HEK293 (cell line): ENCODE measurements around the gene NKX6-1.

Source experiments
- CTCF ChIA-PET: fragments of 350-600 bp; formaldehyde crosslinking; extraction: SDS; loops from one replicate; lab custom pipeline; 2021; ENCODE audit warnings: antibody characterized with exemption; lab: Yijun Ruan, JAX
- POLR2A ChIA-PET: fragments of 300-600 bp; formaldehyde crosslinking; extraction: SDS; loops from one replicate; lab custom pipeline; 2020; ENCODE audit warnings: antibody characterized with exemption, inconsistent platforms; lab: Yijun Ruan, JAX
- H3K27ac ChIP-seq: fragments of 200-500 bp; sonication (Bioruptor generic); 2 replicates; pipeline ENCODE4 v1.5.1; 2014; ENCODE audit warnings: low read depth, low read length, control low read depth, inconsistent platforms; ENCODE audit errors: extremely low read depth
- H3K36me3 ChIP-seq, 2 experiments: fragments of 200-500 bp in 1 of 2; sonication (Bioruptor generic) in 1 of 2; 1 replicate in 1 of 2; 2 replicates in 1 of 2; pipeline ENCODE4 v1.5.1; 2014 to 2017; ENCODE audit warnings: inconsistent platforms in 2 of 2, low read length in 2 of 2; ENCODE audit not compliant: control insufficient read depth in 2 of 2, insufficient read depth in 1 of 2
- H3K4me1 ChIP-seq: fragments of 200-500 bp; sonication (Bioruptor generic); 2 replicates; pipeline ENCODE4 v1.5.1; 2014; ENCODE audit warnings: mild to moderate bottlenecking, low read length, inconsistent platforms; ENCODE audit not compliant: control insufficient read depth, insufficient read depth
- H3K4me3 ChIP-seq: 2 replicates; pipeline ENCODE4 v1.5.1; 2011; ENCODE audit warnings: low read depth, mild to moderate bottlenecking, control low read depth, low read length, moderate library complexity
- H3K9me3 ChIP-seq: fragments of 200-500 bp; sonication (Bioruptor generic); 2 replicates; pipeline ENCODE4 v1.5.1; 2014; ENCODE audit warnings: low read depth, low read length, inconsistent platforms; ENCODE audit not compliant: control insufficient read depth, insufficient read depth
- EGR2 ChIP-seq: fragments of 450-650 bp; formaldehyde crosslinking; IDR thresholded peaks from 2 replicates; pipeline ENCODE4 v1.5.1; 2016; ENCODE audit warnings: low read depth, missing biosample characterization, missing genetic modification characterization
- FEZF1 ChIP-seq: fragments of 450-650 bp; formaldehyde crosslinking; IDR thresholded peaks from 2 replicates; pipeline ENCODE4 v1.5.1; 2016; ENCODE audit warnings: missing biosample characterization, missing genetic modification characterization
- KLF8 ChIP-seq: fragments of 450-650 bp; formaldehyde crosslinking; IDR thresholded peaks from 2 replicates; pipeline ENCODE4 v1.5.1; 2016; ENCODE audit warnings: missing biosample characterization, missing genetic modification characterization
- MZF1 ChIP-seq: fragments of 450-650 bp; formaldehyde crosslinking; IDR thresholded peaks from 2 replicates; pipeline ENCODE4 v1.5.1; 2017; ENCODE audit warnings: missing biosample characterization, missing genetic modification characterization, borderline replicate concordance
- ZNF132 ChIP-seq: fragments of 450-650 bp; formaldehyde crosslinking; IDR thresholded peaks from 2 replicates; pipeline ENCODE4 v1.5.1; 2017; ENCODE audit warnings: missing biosample characterization, missing genetic modification characterization, borderline replicate concordance
- ZNF184 ChIP-seq: fragments of 450-650 bp; IDR thresholded peaks from 2 replicates; pipeline ENCODE4 v1.5.1; 2018; ENCODE audit warnings: missing biosample characterization, mild to moderate bottlenecking, missing genetic modification characterization
- ZNF341 ChIP-seq: fragments of 450-650 bp; formaldehyde crosslinking; IDR thresholded peaks from 2 replicates; pipeline ENCODE4; 2016; ENCODE audit warnings: low read depth, missing biosample characterization, missing genetic modification characterization
- ZNF48 ChIP-seq: fragments of 450-650 bp; formaldehyde crosslinking; IDR thresholded peaks from 2 replicates; pipeline ENCODE4 v1.5.1; 2016; ENCODE audit warnings: missing biosample characterization, missing genetic modification characterization
- ZNF510 ChIP-seq: fragments of 450-650 bp; formaldehyde crosslinking; IDR thresholded peaks from 2 replicates; pipeline ENCODE4 v1.5.1; 2018; ENCODE audit warnings: mild to moderate bottlenecking, missing genetic modification characterization, missing biosample characterization; ENCODE audit not compliant: insufficient replicate concordance
- ZNF521 ChIP-seq: fragments of 450-650 bp; formaldehyde crosslinking; IDR thresholded peaks from 2 replicates; pipeline ENCODE4 v1.5.1; 2017; ENCODE audit warnings: missing biosample characterization, mild to moderate bottlenecking, missing genetic modification characterization
- ZNF529 ChIP-seq: fragments of 450-650 bp; formaldehyde crosslinking; IDR thresholded peaks from 2 replicates; pipeline ENCODE4 v1.5.1; 2017; ENCODE audit warnings: missing genetic modification characterization, missing biosample characterization; ENCODE audit not compliant: insufficient replicate concordance
- ZNF548 ChIP-seq: fragments of 450-650 bp; formaldehyde crosslinking; IDR thresholded peaks from 2 replicates; pipeline ENCODE4 v1.5.1; 2016; ENCODE audit warnings: missing biosample characterization, missing genetic modification characterization
- TF ChIP-seq, protein P1 (sequence below): fragments of 450-650 bp; formaldehyde crosslinking; IDR thresholded peaks from 2 replicates; pipeline ENCODE4 v1.5.1; 2017; ENCODE audit warnings: missing biosample characterization, missing genetic modification characterization
- TF ChIP-seq, protein P2 (sequence below): fragments of 450-650 bp; formaldehyde crosslinking; IDR thresholded peaks from 2 replicates; pipeline ENCODE4 v1.5.1; 2016; ENCODE audit warnings: missing biosample characterization, missing genetic modification characterization
- TF ChIP-seq, protein P3 (sequence below): fragments of 450-650 bp; formaldehyde crosslinking; IDR thresholded peaks from 2 replicates; pipeline ENCODE4 v1.5.1; 2016; ENCODE audit warnings: missing biosample characterization, missing genetic modification characterization, borderline replicate concordance
- TF ChIP-seq, protein P4 (sequence below): fragments of 450-650 bp; formaldehyde crosslinking; IDR thresholded peaks from 2 replicates; pipeline ENCODE4 v1.5.1; 2016; ENCODE audit warnings: missing biosample characterization, missing genetic modification characterization

Gene NKX6-1

DNA sequence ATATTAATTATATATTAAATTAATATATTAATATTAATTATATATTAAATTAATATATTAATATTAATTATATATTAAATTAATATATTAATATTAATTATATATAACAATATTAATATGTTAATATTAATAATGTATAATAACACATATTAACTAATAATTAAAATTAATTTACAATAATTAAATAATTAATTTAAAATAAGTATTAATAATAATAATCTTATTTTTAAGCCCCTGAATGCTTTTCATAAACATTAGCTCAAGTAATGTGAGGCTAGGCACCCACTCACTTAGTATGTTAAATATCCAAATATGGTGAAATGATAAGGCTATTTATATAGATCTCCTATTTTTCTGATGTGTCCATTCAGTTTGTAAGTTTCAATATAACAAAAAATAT, 26.9 kb downstream of the NKX6-1 start (continued):
- no peak for TF ChIP-seq ZNF48 (tag by site-specific recombination)
- TF ChIP-seq, protein P1, sequence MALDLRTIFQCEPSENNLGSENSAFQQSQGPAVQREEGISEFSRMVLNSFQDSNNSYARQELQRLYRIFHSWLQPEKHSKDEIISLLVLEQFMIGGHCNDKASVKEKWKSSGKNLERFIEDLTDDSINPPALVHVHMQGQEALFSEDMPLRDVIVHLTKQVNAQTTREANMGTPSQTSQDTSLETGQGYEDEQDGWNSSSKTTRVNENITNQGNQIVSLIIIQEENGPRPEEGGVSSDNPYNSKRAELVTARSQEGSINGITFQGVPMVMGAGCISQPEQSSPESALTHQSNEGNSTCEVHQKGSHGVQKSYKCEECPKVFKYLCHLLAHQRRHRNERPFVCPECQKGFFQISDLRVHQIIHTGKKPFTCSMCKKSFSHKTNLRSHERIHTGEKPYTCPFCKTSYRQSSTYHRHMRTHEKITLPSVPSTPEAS = no peak
- TF ChIP-seq, protein P2, sequence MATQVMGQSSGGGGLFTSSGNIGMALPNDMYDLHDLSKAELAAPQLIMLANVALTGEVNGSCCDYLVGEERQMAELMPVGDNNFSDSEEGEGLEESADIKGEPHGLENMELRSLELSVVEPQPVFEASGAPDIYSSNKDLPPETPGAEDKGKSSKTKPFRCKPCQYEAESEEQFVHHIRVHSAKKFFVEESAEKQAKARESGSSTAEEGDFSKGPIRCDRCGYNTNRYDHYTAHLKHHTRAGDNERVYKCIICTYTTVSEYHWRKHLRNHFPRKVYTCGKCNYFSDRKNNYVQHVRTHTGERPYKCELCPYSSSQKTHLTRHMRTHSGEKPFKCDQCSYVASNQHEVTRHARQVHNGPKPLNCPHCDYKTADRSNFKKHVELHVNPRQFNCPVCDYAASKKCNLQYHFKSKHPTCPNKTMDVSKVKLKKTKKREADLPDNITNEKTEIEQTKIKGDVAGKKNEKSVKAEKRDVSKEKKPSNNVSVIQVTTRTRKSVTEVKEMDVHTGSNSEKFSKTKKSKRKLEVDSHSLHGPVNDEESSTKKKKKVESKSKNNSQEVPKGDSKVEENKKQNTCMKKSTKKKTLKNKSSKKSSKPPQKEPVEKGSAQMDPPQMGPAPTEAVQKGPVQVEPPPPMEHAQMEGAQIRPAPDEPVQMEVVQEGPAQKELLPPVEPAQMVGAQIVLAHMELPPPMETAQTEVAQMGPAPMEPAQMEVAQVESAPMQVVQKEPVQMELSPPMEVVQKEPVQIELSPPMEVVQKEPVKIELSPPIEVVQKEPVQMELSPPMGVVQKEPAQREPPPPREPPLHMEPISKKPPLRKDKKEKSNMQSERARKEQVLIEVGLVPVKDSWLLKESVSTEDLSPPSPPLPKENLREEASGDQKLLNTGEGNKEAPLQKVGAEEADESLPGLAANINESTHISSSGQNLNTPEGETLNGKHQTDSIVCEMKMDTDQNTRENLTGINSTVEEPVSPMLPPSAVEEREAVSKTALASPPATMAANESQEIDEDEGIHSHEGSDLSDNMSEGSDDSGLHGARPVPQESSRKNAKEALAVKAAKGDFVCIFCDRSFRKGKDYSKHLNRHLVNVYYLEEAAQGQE (tag by site-specific recombination) = no peak
- TF ChIP-seq FEZF1 = no peak
- TF ChIP-seq, protein P3, sequence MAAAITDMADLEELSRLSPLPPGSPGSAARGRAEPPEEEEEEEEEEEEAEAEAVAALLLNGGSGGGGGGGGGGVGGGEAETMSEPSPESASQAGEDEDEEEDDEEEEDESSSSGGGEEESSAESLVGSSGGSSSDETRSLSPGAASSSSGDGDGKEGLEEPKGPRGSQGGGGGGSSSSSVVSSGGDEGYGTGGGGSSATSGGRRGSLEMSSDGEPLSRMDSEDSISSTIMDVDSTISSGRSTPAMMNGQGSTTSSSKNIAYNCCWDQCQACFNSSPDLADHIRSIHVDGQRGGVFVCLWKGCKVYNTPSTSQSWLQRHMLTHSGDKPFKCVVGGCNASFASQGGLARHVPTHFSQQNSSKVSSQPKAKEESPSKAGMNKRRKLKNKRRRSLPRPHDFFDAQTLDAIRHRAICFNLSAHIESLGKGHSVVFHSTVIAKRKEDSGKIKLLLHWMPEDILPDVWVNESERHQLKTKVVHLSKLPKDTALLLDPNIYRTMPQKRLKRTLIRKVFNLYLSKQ (tag by site-specific recombination) = no peak
- no peak for TF ChIP-seq ZNF521 (tag by site-specific recombination)
- TF ChIP-seq ZNF548 (tag by site-specific recombination) = no peak
- no peak for TF ChIP-seq ZNF184
- TF ChIP-seq, protein P4, sequence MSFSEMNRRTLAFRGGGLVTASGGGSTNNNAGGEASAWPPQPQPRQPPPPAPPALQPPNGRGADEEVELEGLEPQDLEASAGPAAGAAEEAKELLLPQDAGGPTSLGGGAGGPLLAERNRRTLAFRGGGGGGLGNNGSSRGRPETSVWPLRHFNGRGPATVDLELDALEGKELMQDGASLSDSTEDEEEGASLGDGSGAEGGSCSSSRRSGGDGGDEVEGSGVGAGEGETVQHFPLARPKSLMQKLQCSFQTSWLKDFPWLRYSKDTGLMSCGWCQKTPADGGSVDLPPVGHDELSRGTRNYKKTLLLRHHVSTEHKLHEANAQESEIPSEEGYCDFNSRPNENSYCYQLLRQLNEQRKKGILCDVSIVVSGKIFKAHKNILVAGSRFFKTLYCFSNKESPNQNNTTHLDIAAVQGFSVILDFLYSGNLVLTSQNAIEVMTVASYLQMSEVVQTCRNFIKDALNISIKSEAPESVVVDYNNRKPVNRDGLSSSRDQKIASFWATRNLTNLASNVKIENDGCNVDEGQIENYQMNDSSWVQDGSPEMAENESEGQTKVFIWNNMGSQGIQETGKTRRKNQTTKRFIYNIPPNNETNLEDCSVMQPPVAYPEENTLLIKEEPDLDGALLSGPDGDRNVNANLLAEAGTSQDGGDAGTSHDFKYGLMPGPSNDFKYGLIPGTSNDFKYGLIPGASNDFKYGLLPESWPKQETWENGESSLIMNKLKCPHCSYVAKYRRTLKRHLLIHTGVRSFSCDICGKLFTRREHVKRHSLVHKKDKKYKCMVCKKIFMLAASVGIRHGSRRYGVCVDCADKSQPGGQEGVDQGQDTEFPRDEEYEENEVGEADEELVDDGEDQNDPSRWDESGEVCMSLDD (tag by site-specific recombination) = no peak
- no peak for TF ChIP-seq ZNF529

DNA sequence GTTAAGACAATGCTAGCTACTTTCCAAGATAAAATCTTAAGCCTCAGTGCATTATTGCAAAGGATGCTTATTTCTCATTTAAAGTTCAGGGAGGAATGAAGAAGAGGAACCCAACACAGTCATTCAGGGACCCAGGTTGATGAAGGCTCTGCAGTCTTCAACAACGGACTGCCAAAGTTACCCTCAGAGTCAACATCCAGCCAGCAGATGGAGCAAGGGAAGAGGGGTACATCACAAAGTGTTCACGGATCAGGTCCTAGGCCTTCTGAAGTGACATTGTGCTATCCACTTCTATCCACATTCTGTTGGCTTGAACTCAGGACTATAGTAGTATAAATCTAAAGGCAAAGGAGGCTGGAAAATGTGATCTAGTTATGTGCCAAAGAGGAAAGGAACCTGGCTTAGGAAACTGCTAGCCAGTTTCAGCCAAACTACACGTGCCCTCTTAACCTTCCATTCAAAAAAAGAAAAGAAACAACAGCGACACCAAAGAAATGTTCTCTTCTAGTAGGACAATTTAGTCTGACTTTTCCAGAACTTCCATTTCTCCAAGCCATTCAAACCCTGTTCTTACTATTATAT, 28.8 kb downstream of the NKX6-1 start:
- H3K4me3 ChIP-seq = no peak overlapping the region
- POLR2A ChIA-PET = no interaction called here
- H3K4me1 ChIP-seq = peaks cover 6% of the 10 kb centered on the region; the same call in 1 of the 2 replicates
- H3K36me3 ChIP-seq = no peaks in the 10 kb centered on the region
- H3K9me3 ChIP-seq = no peaks in the 10 kb centered on the region
- no peak for TF ChIP-seq MZF1 (tag by site-specific recombination)
- TF ChIP-seq ZNF548 (tag by site-specific recombination) = no peak
- no peak for TF ChIP-seq ZNF510
- TF ChIP-seq, protein P1 = no peak
- no peak for TF ChIP-seq ZNF132 (tag by site-specific recombination)
- TF ChIP-seq, protein P3 (tag by site-specific recombination) = no peak
- no peak for TF ChIP-seq KLF8 (tag by site-specific recombination)
- no peak for TF ChIP-seq ZNF341 (tag by site-specific recombination)
- TF ChIP-seq EGR2 (tag by site-specific recombination) = no peak
- CTCF ChIA-PET = interaction anchor here (1.0 to 1.5 kb wide), 3 partner anchors 11 to 35 kb away, joined by 3 to 4 read pairs (median 3); no protein-coding TSS in a partner anchor
- H3K27ac ChIP-seq = no peak overlapping the region
